ENCODE results near the gene PEX3. TPM values are rescaled to one million over a fixed set of nuclear protein-coding genes. Genes with fewer than 3 reads are reported as not detected.

Gene PEX3
- total RNA-seq, 4 donors from 2014 or later: 9.8 to 18.2 (median 12.3) TPM

DNA sequence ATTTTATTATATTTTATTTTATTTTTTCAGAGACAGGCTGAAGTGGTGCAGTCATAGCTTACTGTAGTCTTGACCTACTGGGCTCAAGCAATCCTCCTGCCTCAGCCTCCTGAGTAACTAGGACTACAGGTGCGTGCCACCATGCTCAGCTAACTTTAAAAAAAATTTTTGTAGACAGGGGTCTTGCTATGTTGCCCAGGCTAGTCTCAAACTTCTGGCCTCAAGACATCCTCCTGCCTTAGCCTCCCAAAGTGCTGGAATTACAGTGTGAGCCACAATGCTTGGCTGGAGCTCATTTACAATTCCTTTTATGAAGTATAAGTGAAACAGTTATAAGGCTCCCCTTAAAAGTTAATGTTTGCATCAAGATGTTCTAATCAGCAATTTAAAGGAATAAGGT, 46.4 kb downstream of the PEX3 start:
- no peak overlapping the region for H3K27ac ChIP-seq
- H3K27me3 ChIP-seq: no peaks in the 10 kb centered on the region
- H3K9me3 ChIP-seq: no peaks in the 10 kb centered on the region
- intact Hi-C loops (cut with DNase I; ENCODE audit: low total_unique reads) (no loop called here), in situ Hi-C loops (cut with MboI; ENCODE audit: low sequenced_read_pairs in 4 of 4) (no loop called here)
- ATAC-seq (no peak), DNase-seq (no peak)
- H3K4me1 ChIP-seq: no peaks in the 10 kb centered on the region
- no peak overlapping the region for H3K4me3 ChIP-seq
- no peak for TF ChIP-seq POLR2A (IDR thresholded peaks at IDR 0.05)
- TF ChIP-seq, protein P1, sequence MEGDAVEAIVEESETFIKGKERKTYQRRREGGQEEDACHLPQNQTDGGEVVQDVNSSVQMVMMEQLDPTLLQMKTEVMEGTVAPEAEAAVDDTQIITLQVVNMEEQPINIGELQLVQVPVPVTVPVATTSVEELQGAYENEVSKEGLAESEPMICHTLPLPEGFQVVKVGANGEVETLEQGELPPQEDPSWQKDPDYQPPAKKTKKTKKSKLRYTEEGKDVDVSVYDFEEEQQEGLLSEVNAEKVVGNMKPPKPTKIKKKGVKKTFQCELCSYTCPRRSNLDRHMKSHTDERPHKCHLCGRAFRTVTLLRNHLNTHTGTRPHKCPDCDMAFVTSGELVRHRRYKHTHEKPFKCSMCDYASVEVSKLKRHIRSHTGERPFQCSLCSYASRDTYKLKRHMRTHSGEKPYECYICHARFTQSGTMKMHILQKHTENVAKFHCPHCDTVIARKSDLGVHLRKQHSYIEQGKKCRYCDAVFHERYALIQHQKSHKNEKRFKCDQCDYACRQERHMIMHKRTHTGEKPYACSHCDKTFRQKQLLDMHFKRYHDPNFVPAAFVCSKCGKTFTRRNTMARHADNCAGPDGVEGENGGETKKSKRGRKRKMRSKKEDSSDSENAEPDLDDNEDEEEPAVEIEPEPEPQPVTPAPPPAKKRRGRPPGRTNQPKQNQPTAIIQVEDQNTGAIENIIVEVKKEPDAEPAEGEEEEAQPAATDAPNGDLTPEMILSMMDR (IDR thresholded peaks at IDR 0.05 in 4 of 5, conservative IDR thresholded peaks at IDR 0.05 in 1 of 5): no peak
- peaks cover 0 to 15% of the 10 kb centered on the region in 2 donors for H3K36me3 ChIP-seq

DNA sequence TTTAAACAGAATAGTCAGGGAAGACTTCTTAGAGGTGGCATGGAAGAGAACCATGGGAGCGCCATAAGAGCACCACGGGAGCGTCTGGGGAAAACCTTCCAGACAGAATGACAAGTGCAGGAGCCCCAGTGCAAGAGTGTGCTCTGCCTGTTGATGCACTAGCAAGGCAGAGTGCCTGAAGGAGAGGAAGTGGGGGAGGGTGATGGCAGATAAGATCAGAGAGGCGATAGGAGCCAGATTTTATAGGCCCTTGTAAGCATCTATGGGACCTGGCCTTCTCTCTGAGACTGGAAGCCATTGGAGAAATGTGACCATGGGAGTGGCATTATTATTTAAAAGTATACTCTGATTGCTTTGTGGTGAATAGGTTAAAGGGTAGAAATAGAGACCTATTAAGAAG, 47.8 kb downstream of the PEX3 start:
- no peak for TF ChIP-seq POLR2A (IDR thresholded peaks at IDR 0.05)
- TF ChIP-seq, protein P1 (IDR thresholded peaks at IDR 0.05 in 4 of 5, conservative IDR thresholded peaks at IDR 0.05 in 1 of 5): no peak
- no peak overlapping the region for H3K27ac ChIP-seq
- in situ Hi-C loops (cut with MboI; ENCODE audit: low sequenced_read_pairs in 4 of 4) (no loop called here), intact Hi-C loops (cut with DNase I; ENCODE audit: low total_unique reads) (no loop called here)
- no peak for ATAC-seq
- H3K4me1 ChIP-seq: no peaks in the 10 kb centered on the region
- H3K36me3 ChIP-seq: peaks cover 0 to 15% of the 10 kb centered on the region in 2 donors
- no peaks in the 10 kb centered on the region for H3K27me3 ChIP-seq
- DNase-seq: no peak
- no peak overlapping the region for H3K4me3 ChIP-seq
- no peaks in the 10 kb centered on the region for H3K9me3 ChIP-seq

DNA sequence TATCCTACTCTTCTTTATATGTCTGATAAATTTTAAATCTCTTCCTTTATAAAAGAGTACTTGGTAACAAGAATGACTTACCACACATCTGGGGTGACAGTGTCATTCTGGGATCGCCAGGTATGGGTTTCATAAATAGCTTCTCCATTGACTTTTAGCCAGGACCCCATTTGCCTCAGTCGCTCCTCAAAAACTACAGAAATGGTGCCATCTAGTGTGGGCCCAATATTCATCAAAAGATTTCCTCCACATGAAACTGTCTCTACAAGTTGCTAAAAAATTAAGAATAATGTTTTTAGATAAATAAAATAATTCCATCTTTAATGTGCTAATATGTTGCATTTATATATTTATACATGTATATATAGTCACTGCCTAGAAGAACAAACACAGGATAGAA, 51.2 kb downstream of the PEX3 start:
- Histone ChIP-seq H3K4me1 (no peaks in the 10 kb centered on the region), H3K27ac (no peak overlapping the region), H3K27me3 (no peaks in the 10 kb centered on the region), H3K9me3 (no peaks in the 10 kb centered on the region), H3K4me3 (no peak overlapping the region), H3K36me3 (peaks cover 0 to 31% of the 10 kb centered on the region in 2 donors)
- intact Hi-C loops (cut with DNase I; ENCODE audit: low total_unique reads) (no loop called here), in situ Hi-C loops (cut with MboI; ENCODE audit: low sequenced_read_pairs in 4 of 4) (no loop called here)
- ATAC-seq: no peak
- no peak for DNase-seq
- TF ChIP-seq, protein P1 (IDR thresholded peaks at IDR 0.05 in 4 of 5, conservative IDR thresholded peaks at IDR 0.05 in 1 of 5): no peak
- no peak for TF ChIP-seq POLR2A (IDR thresholded peaks at IDR 0.05)

DNA sequence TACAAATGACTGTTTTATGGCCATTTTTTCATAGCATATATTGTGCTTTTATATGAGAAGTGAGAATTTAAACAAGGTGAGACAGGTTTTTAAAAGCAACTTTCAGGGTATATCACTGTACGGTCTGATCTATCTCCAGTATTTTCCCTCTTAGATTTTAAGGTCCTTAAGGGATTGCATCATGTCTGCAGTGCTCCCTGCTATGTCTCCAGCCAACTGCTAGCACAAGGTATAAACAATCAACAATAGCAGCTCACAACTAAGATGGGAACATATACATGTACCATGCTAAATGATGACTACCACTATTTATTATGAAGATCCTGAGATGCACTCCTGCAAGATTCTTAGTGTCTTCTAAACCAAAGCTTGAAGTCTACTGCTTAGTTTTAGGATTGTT, 53.8 kb downstream of the PEX3 start:
- H3K27me3 ChIP-seq: no peaks in the 10 kb centered on the region
- in situ Hi-C loops (cut with MboI; ENCODE audit: low sequenced_read_pairs in 4 of 4): no loop called here
- TF ChIP-seq, protein P1 (IDR thresholded peaks at IDR 0.05 in 4 of 5, conservative IDR thresholded peaks at IDR 0.05 in 1 of 5): no peak
- TF ChIP-seq POLR2A (IDR thresholded peaks at IDR 0.05): no peak
- no peak overlapping the region for H3K4me3 ChIP-seq
- H3K4me1 ChIP-seq: no peaks in the 10 kb centered on the region
- ATAC-seq: no peak
- peaks cover 0 to 26% of the 10 kb centered on the region in 2 donors for H3K36me3 ChIP-seq
- H3K27ac ChIP-seq: no peak overlapping the region
- DNase-seq: no peak
- intact Hi-C loops (cut with DNase I; ENCODE audit: low total_unique reads): no loop called here
- no peaks in the 10 kb centered on the region for H3K9me3 ChIP-seq

DNA sequence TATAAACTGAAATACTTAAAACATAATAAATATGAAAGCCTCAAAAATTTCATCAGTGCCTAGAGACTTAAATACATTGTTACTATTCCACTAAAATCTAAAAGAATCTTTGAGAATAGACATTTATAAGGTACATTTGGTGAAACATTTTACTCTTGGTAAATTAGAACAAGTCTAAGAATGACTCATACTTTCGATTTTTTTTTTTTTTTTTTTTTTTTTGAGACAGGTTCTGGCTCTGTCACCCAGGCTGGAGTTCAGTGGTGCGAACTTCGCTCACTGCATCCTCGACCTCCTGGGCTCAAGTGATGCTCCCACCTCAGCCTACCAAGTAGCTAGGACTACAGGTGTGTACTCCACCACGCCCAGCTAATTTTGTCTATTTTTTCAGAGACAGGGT, 54.5 kb downstream of the PEX3 start:
- H3K9me3 ChIP-seq: no peaks in the 10 kb centered on the region
- no peak for ATAC-seq
- intact Hi-C loops (cut with DNase I; ENCODE audit: low total_unique reads) (no loop called here), in situ Hi-C loops (cut with MboI; ENCODE audit: low sequenced_read_pairs in 4 of 4) (no loop called here)
- TF ChIP-seq, protein P1 (IDR thresholded peaks at IDR 0.05 in 4 of 5, conservative IDR thresholded peaks at IDR 0.05 in 1 of 5): no peak
- TF ChIP-seq POLR2A (IDR thresholded peaks at IDR 0.05): no peak
- H3K4me3 ChIP-seq: no peak overlapping the region
- no peak overlapping the region for H3K27ac ChIP-seq
- no peaks in the 10 kb centered on the region for H3K4me1 ChIP-seq
- no peaks in the 10 kb centered on the region for H3K27me3 ChIP-seq
- DNase-seq: no peak
- H3K36me3 ChIP-seq: peaks cover 0 to 26% of the 10 kb centered on the region in 2 donors

Data from gastrocnemius medialis (tissue), 4 donors.